HK-2 (cell line): ENCODE data around the gene TOMM7.
"Not testable (repeated sequence)": the region's sequence is repeated elsewhere in the genome, so short reads cannot be mapped to it uniquely, and the experiment has no call there.

Experiments used
- DNase-seq: peaks from one replicate; pipeline ENCODE4 v3.0.0-alpha.2; 2018; ENCODE audit not compliant: unreplicated experiment

The TOMM7 gene

GRCh38 chr7:22853674-22854157, 31.1 kb upstream of the TOMM7 start:
- no peak for DNase-seq

DNA sequence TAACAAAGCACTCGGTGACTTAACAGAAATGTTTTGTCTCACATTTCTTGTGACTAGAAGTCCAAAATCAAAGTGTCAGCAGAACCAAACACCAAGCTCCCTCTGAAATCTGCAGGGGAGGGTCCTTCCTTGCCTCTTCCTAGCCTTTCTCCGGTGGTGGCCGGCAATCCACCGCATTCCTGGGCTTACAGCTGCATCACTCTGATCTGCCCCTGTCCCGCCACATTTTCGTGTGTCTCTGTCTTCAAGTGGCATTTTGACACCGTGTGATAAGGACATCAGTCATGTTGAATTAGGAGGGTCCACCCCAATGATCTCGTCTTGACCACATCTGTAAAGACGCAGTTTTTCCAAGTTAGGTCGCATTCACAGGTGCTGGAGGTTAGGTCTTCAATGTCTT, 30.5 kb upstream of the TOMM7 start:
- no peak for DNase-seq

DNA sequence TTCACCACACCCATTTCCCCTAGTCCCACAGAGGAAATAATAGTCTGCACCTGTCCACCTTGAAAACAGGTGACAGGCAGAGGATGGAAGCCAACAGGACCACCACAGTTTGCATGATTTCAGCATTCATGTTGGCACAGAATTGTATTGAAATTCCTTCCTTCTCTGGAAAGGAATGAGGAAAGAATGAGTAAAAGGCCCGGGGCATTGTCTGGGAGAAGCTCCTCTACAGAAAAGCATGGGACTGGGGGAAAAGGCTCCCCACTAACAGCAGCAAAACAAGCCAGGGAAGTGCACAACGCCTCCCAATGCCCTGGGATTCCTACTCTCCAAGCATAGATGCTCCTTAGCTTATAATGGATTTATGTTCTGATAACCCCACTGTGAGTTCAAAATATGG, 28.5 kb upstream of the TOMM7 start:
- DNase-seq, result no peak

DNA sequence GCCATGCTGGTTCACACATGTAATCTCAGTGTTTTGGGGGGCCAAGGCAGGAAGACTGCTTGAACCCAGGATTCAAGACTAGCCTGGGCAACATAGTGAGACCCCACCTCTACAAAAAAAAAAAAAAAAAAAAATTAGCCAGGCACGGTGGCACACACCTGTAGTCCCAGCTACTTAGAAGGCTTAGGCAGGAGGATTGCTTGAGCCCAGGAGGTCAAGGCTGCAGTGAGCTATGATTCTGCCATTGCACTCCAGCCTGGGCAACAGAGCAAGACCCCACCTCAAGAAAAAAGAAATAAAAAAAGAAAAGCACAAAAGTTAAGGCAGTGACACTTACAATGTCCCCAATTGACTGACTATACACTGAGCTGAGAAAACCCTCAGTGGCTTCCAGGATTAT, 27.7 kb upstream of the TOMM7 start:
- not testable (repeated sequence) for DNase-seq

- no peak for DNase-seq
Measured at GRCh38 chr7:22849662-22850061, 27.0 kb upstream of the TOMM7 start.

DNA sequence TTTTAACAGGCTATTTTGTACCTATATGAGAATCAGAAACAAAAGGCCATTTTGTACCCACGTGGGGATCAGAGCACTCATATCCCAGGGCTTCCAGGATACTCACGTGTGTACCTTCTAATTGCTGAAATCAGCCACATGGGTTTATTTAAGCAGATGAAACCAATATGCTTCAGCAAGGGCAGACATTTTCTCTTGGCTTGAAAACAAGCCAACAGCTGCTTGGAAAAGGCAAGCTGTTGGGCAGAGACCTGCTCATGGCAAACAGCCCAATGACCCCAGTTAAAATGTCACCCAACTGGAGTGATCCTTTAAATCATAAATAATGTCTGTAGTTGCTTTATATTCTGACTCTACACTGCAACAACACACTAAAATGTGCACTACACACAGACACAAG, 26.5 kb upstream of the TOMM7 start:
- DNase-seq, result no peak

DNA sequence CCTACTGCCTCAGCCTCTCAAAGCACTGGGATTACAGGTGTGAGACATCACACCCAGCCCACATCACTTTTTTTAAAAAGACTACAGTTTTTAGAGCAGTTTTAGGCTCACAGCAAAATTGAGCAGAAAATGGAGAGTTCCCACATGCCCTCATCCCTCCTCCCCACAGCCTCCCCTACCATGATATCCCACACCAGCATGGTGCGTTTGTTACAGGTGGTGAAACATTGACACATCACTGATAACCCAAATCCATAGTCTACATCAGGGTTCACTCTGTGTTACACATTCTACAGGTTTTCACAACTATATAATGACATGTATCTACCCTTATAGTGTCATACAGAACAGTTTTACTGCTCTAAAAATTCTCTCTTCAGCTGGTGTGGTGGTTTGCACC, 24.3 kb upstream of the TOMM7 start:
- DNase-seq, result no peak

GRCh38 chr7:22845221-22845834, 22.7 kb upstream of the TOMM7 start:
- DNase-seq, result no peak

DNA sequence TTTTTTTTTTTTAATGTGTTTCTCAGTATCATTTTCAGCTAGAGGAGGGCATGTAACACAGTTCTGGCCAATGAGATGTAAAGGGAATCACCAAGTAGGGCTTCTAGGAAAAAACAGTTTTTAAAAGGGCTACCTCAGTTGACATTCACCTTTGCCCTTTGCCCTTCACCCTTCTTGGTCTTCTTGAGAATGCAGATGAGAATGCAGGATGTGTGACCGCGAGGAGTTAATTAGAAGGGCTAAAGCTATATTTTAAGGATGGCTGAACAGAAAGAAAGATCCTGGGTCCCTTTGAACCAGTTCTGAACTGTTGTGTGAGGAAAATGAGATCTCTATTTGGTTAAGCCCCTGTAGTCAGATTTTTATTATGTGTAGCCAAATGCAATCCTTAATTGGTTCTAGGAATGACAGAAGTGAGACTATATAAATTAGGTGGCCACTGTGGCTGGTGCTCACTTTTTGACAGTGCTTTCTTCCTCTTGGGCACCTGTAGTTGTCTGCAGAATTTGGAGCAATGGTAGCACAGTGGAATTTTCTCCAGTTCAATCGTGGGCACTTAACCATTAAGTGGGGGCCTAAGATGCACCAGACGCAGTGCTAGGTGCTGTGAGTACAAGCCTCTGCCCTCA, 21.1 kb upstream of the TOMM7 start:
- DNase-seq, result no peak

DNA sequence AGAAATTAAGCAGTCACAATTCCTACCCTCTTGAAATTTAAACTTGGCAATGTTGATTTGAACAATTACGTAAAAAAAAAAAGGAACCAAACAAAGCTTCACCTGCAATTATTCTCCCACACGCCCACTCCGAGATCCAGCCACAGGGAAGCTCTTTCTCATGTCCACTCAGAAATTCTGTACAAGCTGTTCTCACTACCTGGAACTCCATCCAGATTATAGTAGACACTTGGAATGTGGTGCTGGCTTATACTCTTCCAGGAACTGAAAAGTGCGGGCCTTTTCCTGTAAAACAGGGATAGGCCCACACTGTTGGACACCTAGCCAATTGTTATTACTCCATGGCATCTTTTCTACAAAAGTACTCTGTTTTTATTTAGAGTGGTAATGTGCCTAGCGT, 20.3 kb upstream of the TOMM7 start:
- no peak for DNase-seq

DNA sequence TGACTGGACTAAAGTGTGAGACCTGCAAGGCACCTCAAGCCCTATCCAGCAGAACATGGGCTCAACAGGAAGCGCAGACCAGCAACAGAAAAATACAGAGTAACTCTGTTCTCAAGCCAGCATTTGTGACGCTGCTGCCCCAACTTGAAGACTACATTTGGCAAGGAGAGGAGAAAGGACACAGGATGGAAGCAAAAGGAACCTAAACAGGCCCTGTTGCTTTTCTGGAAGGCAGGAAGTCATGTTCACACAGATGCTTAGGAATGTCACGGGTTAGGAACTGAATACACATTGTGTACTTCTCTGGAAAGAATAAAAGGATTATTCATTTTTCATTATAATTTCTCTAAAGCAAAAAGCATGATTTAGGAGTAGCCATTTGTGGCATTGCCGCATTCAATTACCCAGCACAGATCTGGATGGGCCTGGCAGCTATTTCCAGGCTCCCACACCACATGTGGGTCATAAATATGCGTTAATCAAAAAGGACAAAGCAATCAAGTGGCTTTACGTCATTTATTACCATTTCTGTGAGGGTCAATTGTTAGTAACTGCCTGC, 19.8 kb upstream of the TOMM7 start:
- DNase-seq, result no peak

- DNase-seq, result no peak
Measured at GRCh38 chr7:22841954-22842353, 19.3 kb upstream of the TOMM7 start.

- DNase-seq, result no peak
Measured at GRCh38 chr7:22837308-22837707, 14.7 kb upstream of the TOMM7 start.

GRCh38 chr7:22836506-22836905, 13.9 kb upstream of the TOMM7 start:
- not testable (repeated sequence) for DNase-seq

DNA sequence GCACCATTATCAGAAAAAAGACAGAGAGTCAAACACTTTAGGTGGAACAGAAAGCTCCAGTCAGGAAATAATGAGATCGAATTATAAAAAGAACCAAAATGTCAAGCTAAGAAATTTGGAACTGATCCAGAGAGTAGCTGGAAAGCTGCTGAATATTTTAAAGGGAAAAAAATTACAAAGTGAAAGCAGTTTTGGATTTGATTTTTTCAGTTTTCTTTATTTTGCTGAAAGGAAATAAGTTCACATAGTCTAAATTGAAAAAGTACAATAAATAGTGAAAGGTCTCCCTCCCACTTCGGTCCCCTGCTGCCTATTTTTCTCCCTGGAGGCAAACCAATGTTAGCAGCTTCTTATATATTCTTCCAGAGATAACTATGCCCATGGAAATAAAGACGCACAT, 11.3 kb upstream of the TOMM7 start:
- no peak for DNase-seq

GRCh38 chr7:22833113-22833855, 10.6 kb upstream of the TOMM7 start:
- no peak for DNase-seq

DNA sequence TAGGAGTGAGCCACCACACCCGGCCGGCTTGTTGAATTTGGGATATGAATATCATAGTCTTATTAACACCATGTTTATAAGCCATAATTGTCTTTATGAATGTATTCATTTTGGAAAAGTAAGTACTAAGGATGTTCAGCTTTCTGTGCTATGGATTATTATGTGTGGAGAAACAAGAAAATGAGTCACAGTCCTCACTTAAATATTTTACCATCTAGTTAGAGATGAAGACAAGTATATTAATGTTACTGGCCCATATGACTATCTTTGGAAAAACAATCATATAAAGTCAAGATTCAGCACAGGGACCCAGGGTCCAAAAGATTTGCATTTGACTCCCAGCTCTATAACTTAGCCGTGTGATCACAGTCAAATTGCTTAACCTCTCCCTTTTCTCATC, 9.8 kb upstream of the TOMM7 start:
- no peak for DNase-seq

GRCh38 chr7:22831602-22832305, 9.1 kb upstream of the TOMM7 start:
- no peak for DNase-seq

GRCh38 chr7:22827563-22827962, 4.9 kb upstream of the TOMM7 start:
- DNase-seq, result no peak

GRCh38 chr7:22826593-22826992, 3.9 kb upstream of the TOMM7 start:
- no peak for DNase-seq

DNA sequence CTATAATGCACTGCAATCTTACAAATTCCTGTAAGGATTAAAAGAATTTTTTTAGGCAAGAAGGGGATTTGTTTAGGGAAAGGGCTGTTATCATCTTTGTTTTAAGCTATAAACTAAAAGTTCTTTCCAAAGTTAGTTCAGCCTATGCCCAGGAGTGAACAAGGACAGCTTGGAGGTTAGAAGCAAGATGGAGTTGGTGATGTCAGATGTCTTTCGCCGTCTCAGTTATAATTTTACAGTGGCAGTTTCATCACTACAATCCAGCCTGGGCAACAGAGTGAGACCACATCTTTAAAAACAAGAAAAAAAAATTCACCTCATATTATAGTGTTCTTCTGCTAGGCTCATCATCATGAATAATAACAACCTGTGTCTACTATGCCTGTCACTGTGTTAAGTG, 2.1 kb upstream of the TOMM7 start:
- no peak for DNase-seq

- no peak for DNase-seq
Measured at GRCh38 chr7:22823142-22823497, 471 bp upstream of the TOMM7 start.
